ACHN (cell line): ENCODE measurements around the gene ZNF605.
A peak's percentile ranks its signal among the peaks of the same experiment; 100 is the strongest.
"Not testable (repeated sequence)": the region's sequence is repeated elsewhere in the genome, so short reads cannot be mapped to it uniquely, and the experiment has no call there.

ENCODE experiments used
- DNase-seq: peaks from one replicate; pipeline ENCODE4 v3.0.0-alpha.2; 2015
- in situ Hi-C: cut with HindIII; loops from 2 replicates; pipeline ENCODE4 v1.10.0; 2017; ENCODE audit warnings: low sequenced_read_pairs, low pct_ligation_motif_present, low pct_unique_long_range_greater_than_20kb

Gene ZNF605

GRCh38 chr12:132956011-132956788 lies at the start of gene ZNF605:
Gene ZNF605, minus strand, starts transcription at chr12:132956306. Its CDS starts 10,671 bp downstream, at chr12:132945635.
- in situ Hi-C loops: no loop called here
- DNase-seq: peak; percentile 90

DNA sequence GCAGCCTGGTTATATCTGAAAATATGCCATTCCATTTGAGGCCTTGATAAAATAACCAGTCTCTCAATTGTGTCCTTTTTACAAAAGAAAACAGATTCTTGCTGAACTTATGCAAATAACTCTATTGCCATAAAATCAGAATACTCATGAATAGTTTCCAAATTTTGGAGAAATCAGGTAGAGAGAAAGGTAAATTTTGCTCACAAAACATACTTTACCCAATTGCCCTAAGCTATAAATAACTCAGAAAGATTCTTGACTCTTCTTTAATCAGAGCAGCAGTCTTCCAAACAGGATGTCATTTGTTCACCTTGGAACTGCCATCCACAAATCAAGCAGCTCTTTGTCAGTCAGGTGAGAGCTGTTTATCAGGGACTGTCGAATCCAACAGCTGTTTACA lies 42.6 kb upstream of the ZNF605 start:
- DNase-seq: no peak
- in situ Hi-C loops: no loop called here

- in situ Hi-C loops: no loop called here
- peak; percentile 47 for DNase-seq
These were observed 30.7 kb upstream of the ZNF605 start for GRCh38 chr12:132986885-132987225.

- in situ Hi-C loops: no loop called here
- peak; percentile 98 for DNase-seq
These were observed 30.1 kb upstream of the ZNF605 start, which contains the start of gene ZNF26 for GRCh38 chr12:132986001-132986884. Gene ZNF26, plus strand, starts transcription at chr12:132986367. Its CDS starts 474 bp downstream, at chr12:132986841.

DNA sequence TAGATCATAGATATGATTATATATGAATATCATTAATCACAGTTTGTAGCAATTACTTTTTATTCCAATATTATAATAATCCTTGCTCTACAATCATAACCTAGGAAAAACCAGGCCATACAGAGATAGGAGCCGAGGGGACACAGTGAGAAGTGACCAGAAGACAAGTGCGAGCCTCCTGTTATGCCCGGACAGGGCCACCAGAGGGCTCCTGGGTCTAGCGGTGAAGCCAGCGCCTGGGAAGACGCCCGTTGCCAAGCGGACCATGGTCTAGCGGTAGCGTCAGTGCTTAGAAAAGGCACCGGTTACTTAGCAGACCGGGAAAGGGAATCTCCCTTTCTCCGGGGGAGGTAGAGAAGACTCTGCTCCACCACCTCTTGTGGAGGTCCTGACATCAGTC lies 20.8 kb upstream of the ZNF605 start:
- DNase-seq: peak; percentile 38
- in situ Hi-C loops: not testable (repeated sequence)

GRCh38 chr12:132972374-132972773 lies 16.3 kb upstream of the ZNF605 start:
- in situ Hi-C loops: no loop called here
- no peak for DNase-seq

DNA sequence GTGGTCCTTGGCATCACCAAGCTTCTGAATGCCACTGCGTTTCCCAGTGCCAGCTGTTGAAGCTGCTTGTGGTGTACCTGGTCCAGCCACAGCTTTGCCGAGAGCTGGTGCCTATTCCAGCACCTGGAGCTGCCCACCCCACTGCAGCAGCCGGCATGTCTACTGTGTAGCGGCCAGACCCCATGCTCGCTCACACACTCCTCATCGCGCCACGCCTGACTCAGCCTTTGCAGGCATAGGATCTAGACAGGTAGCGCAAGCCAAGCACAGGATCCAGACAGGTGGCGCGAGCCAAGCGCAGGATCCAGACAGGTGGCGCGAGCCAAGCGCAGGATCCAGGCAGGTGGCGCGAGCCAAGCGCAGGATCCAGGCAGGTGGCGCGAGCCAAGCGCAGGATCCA lies 11.6 kb upstream of the ZNF605 start:
- in situ Hi-C loops: no loop called here
- no peak for DNase-seq

DNA sequence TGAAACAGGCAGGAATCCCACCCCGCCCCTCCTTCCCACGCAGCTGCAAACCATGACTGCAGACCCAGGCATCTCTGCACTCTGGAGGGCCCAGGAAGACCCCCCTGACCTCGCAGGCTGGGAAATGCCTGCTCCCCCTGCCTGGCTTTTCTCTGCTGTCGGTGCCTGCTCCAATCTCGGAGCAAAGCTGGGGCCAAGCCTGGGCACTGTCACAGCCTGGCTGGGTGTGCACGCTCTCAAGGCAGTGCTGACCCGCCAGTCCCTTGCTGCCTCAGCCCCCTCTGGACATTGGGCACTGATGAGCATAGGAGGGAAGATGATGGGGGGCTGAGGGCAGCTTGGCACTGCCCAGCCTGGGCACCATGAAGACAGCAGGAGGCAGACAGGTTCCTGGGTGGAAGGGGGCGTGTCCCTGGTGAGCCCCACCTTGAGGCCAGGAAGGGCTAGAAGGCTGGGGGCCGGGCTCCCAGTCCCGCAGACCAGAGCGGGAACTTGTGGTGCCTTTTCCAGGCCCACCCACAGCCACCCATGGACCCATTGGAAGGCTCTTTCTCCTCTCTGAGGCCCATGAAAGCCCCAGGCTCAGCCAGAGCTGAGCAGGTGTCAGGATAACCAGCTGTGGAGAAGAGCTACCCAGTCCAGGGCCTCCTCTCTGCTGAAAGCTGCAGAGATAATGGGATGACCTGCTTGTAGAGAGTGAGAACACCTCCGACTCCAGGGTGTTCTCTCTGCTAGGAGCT lies 10.7 kb upstream of the ZNF605 start:
- in situ Hi-C loops: no loop called here

GRCh38 chr12:132965796-132966195 lies 9.7 kb upstream of the ZNF605 start:
- DNase-seq: no peak
- in situ Hi-C loops: no loop called here

More for the DNA sequence above, 10.7 kb upstream of the ZNF605 start:
- no peak for DNase-seq

DNA sequence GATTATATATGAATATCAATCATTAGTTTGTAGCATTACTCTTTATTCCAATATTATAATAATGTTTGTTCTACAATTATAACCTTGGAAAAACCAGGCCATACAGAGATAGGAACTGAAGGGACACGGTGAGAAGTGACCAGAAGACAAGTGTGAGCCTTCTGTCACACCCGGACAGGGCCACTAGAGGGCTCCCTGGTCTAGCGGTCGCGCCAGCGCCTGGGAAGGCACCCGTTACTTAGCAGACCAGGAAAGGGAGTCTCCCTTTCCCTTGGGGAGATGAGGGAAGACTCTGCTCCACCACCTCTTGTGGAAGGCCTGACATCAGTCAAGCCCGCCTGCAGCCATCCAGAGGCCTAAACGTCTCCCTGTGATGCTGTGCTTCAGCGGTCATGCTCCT lies 7.8 kb upstream of the ZNF605 start:
- DNase-seq: peak; percentile 26
- in situ Hi-C loops: not testable (repeated sequence)

- DNase-seq, in situ Hi-C loops: not testable (repeated sequence)
These were observed 5.7 kb upstream of the ZNF605 start for GRCh38 chr12:132961790-132962189.

GRCh38 chr12:132955094-132956010 lies 754 bp downstream of the ZNF605 start:
- peak; percentile 8 for DNase-seq
- in situ Hi-C loops: no loop called here

- no peak for DNase-seq
- in situ Hi-C loops: no loop called here
These were observed 1.5 kb downstream of the ZNF605 start for GRCh38 chr12:132954471-132955048.

GRCh38 chr12:132953771-132954170 lies 2.3 kb downstream of the ZNF605 start:
- DNase-seq: no peak
- in situ Hi-C loops: no loop called here

GRCh38 chr12:132953163-132953425 lies 3.0 kb downstream of the ZNF605 start:
- in situ Hi-C loops: no loop called here
- no peak for DNase-seq

DNA sequence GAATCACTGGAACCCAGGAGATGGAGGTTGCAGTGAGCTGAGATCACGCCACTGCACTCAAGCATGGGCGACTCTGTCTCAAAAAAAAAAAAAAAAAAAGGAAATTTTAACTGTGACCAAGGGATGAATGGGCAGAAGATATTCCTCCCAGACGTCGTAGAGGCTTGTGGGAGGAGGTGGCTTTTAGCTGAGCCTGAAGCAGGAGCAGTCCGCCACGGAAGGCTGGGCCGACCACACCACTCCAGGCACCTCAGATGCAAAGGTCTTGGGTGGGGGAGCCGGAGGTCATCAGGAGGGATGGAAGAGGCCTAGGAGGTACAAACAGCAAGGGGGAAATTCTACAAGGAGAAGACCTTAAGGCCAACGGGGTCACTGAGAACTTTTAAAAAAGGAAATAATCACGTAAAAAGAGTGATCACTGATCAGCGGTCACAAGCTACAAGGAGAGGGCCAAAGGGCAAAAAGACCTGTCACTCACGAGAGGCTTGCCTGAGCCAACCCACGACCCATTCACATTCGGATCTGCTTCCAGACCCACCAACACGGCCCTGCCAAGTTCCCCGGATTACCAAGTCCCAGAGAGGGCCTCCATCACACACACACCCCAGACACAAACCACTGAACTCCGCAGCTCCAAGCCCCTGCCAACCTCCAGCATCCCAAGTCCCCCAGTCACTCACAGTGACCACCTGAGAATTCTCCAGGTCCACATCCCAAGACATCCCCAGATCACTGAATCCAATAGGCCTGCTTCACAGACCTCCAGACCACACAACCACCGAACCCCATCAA lies 3.5 kb downstream of the ZNF605 start:
- in situ Hi-C loops: no loop called here
- DNase-seq: no peak

- in situ Hi-C loops: no loop called here
These were observed 4.5 kb downstream of the ZNF605 start for GRCh38 chr12:132951649-132952048.

More at GRCh38 chr12:132951649-132952048, 4.5 kb downstream of the ZNF605 start:
- no peak for DNase-seq
